GM12864 (cell line): Measurements from ENCODE around the gene SLC66A1.

ENCODE experiments used
- DNase-seq: peaks from one replicate; pipeline ENCODE4 v3.0.0-alpha.2; 2011; ENCODE audit warnings: low read depth
- H3K4me3 ChIP-seq: 2 replicates; pipeline ENCODE4 v1.5.1; 2011; ENCODE audit warnings: mild to moderate bottlenecking, low read depth, low read length, control low read depth
- CTCF ChIP-seq: IDR thresholded peaks from 2 replicates; pipeline ENCODE4 v1.5.1; 2011; ENCODE audit warnings: low read depth, mild to moderate bottlenecking, moderate library complexity, low read length, control low read depth, inconsistent platforms; ENCODE audit errors: missing control alignments

Gene SLC66A1

GRCh38 chr1:19333587-19334354, 21.6 kb downstream of the SLC66A1 start:
- H3K4me3 ChIP-seq = no peak overlapping the region
- TF ChIP-seq CTCF = no peak
- DNase-seq = no peak

- no peak for DNase-seq
- no peak for TF ChIP-seq CTCF
- H3K4me3 ChIP-seq = no peak overlapping the region
These were observed 24.4 kb downstream of the SLC66A1 start for GRCh38 chr1:19336543-19336942.

GRCh38 chr1:19337289-19337688, 25.2 kb downstream of the SLC66A1 start:
- no peak for DNase-seq
- H3K4me3 ChIP-seq = no peak overlapping the region
- TF ChIP-seq CTCF = no peak

- TF ChIP-seq CTCF = no peak
- H3K4me3 ChIP-seq = no peak overlapping the region
- DNase-seq = no peak
These were observed 26.2 kb downstream of the SLC66A1 start for GRCh38 chr1:19338323-19338762.

- DNase-seq = no peak
- H3K4me3 ChIP-seq = no peak overlapping the region
- TF ChIP-seq CTCF = no peak
These were observed 27.2 kb downstream of the SLC66A1 start for GRCh38 chr1:19339214-19339861.

- TF ChIP-seq CTCF = no peak
- H3K4me3 ChIP-seq = no peak overlapping the region
- no peak for DNase-seq
These were observed 28.3 kb downstream of the SLC66A1 start for GRCh38 chr1:19340387-19340937.
